ENCODE measurements around the gene SENP1.

Gene SENP1

DNA sequence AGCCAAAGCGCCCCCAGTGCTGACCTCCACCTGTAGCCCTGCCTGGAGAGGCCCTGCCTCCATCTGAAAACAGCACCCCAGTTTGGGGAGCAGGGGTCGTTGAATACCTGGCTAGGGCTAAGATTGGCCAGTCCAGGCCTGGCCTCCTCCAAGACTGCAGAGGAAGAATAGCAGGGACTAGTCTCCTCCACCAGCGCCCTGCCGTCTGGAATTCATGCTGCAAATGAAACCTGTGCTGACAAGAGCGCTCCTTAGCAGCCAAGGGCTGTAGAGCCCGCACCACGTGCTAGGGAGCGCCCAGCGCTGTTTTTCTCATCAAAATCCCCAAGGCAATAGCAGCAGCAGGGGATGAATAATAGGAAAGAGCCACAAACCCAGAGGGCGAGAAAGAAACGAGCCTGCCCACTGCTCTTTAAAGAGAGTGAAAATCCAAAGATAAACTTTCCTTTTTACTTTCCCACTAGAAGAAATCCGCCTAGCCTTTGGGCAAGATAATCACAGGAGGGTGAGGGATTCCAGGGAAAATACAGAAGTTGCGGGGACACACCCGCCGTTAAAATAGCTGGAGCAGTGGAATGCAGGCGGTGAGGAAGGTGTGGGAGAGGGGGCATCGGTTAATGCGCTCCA lies 104.9 kb downstream of the SENP1 start:
- peak; percentile 69 for DNase-seq (ENCODE audit: low spot score)

DNA sequence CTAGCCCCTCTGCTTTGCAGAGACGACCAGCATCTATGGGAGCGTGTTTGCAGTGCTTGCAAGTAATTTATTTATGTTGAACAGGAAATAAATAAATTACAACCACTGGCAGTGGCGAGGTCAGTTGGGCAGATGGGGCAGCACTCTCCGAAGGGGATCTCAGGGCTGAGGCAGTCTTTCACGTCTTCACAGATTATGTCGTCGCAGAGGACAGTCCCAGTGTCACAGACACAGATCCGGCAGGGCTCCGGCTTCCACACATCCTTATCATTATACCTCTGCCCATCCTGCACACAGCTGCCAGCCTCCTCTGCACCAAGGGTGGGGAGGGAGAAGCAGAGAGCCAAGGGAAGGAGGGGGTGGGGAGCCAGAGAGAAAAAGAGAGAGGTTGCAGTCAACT lies 106.1 kb downstream of the SENP1 start:
- DNase-seq (ENCODE audit: low spot score): no peak

DNA sequence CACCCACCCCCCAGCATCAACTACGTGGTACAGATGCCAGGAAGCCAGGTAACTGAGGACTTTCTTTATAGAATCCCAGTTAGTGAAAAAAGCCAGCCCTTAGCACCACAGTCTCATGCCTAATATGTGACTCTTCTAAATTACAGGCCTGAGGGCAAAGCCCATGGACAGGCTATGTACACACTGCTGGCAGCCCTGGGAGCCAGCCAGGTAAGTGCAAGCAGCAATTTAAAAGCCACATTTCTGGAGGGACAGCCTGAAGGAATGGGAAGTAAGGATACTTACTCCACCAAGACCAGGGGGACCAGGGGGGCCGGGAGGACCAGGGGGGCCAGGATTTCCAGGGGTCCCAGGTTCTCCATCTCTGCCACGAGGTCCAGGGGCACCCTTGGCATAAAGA lies 108.6 kb downstream of the SENP1 start:
- no peak for DNase-seq (ENCODE audit: low spot score)

- peak; percentile 31 for DNase-seq (ENCODE audit: low spot score)
Observed at GRCh38 chr12:47995981-47996401, 109.9 kb downstream of the SENP1 start.

- DNase-seq (ENCODE audit: low spot score): no peak
Observed at GRCh38 chr12:47993491-47993890, 112.4 kb downstream of the SENP1 start.
